Mesothelial cell of epicardium (in vitro differentiated cells): ENCODE results near the gene PRKAA2. TPM values are rescaled to one million over a fixed set of nuclear protein-coding genes. Genes with fewer than 3 reads are reported as not detected.

Experiments used
- DNase-seq, 2 experiments: peaks; one replicate each; pipeline ENCODE4 v3.0.0; 2021; ENCODE audit warnings: low spot score in 2 of 2; ENCODE audit not compliant: unreplicated experiment in 2 of 2
- H3K27ac Mint-ChIP-seq: 2 replicates; pipeline ENCODE4 v1.8.0; 2021; ENCODE audit warnings: mixed read lengths
- H3K27me3 Mint-ChIP-seq: 2 replicates; pipeline ENCODE4 v1.8.0; 2021; ENCODE audit warnings: low read depth, mixed read lengths
- H3K36me3 Mint-ChIP-seq: 2 replicates; pipeline ENCODE4 v1.8.0; 2021; ENCODE audit warnings: mixed read lengths
- H3K4me1 Mint-ChIP-seq: 2 replicates; pipeline ENCODE4 v1.8.0; 2021; ENCODE audit warnings: mixed read lengths
- H3K4me3 Mint-ChIP-seq: 2 replicates; pipeline ENCODE4 v1.8.0; 2021; ENCODE audit warnings: mild to moderate bottlenecking, moderate library complexity, mixed read lengths
- H3K9me3 Mint-ChIP-seq: 2 replicates; pipeline ENCODE4 v1.8.0; 2021; ENCODE audit warnings: mixed read lengths
- total RNA-seq: library from RNA; stranded (reverse); gene quantifications from 3 replicates; pipeline ENCODE4 v1.2.1, GENCODE V29; 2021
- TF ChIP-seq, protein P1 (sequence below): fragments of 200-600 bp; sonication (generic); IDR thresholded peaks from one replicate; pipeline ENCODE4 v1.5.0; 2021; ENCODE audit warnings: antibody characterized with exemption; ENCODE audit not compliant: unreplicated experiment

PRKAA2 gene
- total RNA-seq, 1 donor from 2014 or later, result 5.3 TPM

DNA sequence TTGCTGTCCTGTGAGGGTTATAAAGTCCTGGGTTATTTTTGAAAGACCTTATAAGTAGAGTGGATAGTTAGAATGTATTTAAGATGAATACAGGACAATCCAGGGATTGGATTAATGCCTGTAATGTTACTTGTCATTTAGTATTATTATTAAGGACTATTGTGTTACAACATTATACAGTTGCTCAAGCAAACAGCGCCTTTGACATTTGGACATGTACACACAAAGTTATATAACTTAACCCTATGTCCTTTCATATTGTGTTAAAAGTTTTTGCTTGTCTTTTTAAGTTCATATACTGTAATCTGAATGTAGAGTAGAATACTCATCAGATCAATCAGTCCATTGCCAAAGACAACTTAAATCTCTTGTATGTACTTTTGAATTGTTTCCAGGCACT, 2.0 kb downstream of the PRKAA2 start:
- Mint-ChIP-seq H3K27ac (no peak overlapping the region), H3K4me1 (peaks cover 22% of the 10 kb centered on the region), H3K9me3 (peaks cover 6% of the 10 kb centered on the region), H3K4me3 (no peak overlapping the region), H3K36me3 (peaks cover 3% of the 10 kb centered on the region), H3K27me3 (peaks cover 21% of the 10 kb centered on the region)
- DNase-seq, result no peak
- TF ChIP-seq, protein P1, sequence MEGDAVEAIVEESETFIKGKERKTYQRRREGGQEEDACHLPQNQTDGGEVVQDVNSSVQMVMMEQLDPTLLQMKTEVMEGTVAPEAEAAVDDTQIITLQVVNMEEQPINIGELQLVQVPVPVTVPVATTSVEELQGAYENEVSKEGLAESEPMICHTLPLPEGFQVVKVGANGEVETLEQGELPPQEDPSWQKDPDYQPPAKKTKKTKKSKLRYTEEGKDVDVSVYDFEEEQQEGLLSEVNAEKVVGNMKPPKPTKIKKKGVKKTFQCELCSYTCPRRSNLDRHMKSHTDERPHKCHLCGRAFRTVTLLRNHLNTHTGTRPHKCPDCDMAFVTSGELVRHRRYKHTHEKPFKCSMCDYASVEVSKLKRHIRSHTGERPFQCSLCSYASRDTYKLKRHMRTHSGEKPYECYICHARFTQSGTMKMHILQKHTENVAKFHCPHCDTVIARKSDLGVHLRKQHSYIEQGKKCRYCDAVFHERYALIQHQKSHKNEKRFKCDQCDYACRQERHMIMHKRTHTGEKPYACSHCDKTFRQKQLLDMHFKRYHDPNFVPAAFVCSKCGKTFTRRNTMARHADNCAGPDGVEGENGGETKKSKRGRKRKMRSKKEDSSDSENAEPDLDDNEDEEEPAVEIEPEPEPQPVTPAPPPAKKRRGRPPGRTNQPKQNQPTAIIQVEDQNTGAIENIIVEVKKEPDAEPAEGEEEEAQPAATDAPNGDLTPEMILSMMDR, result no peak

DNA sequence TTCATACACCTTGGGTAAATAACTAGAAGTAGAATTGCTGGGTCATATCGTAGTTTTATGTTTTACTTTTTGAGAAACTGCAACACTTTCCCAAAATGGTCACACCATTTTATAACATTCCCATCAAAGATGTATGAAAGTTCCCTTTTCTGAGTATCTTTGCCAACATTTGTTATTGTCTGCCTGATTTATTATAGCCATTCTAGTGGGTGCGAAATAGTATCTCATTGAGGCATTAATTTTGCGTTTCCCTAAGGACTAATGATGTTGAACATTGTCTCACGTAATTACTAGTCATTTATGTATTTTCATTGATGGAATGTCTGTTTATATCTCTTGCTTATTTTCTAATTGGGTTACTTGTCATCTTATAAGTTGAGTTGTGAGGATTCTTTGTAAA, 3.4 kb downstream of the PRKAA2 start:
- TF ChIP-seq, protein P1, result no peak
- peaks cover 3% of the 10 kb centered on the region for H3K36me3 Mint-ChIP-seq
- DNase-seq, result no peak
- no peak overlapping the region for H3K4me3 Mint-ChIP-seq
- H3K4me1 Mint-ChIP-seq, result peaks cover 22% of the 10 kb centered on the region
- H3K9me3 Mint-ChIP-seq, result peaks cover 6% of the 10 kb centered on the region
- H3K27ac Mint-ChIP-seq, result no peak overlapping the region
- H3K27me3 Mint-ChIP-seq, result peaks cover 19% of the 10 kb centered on the region

DNA sequence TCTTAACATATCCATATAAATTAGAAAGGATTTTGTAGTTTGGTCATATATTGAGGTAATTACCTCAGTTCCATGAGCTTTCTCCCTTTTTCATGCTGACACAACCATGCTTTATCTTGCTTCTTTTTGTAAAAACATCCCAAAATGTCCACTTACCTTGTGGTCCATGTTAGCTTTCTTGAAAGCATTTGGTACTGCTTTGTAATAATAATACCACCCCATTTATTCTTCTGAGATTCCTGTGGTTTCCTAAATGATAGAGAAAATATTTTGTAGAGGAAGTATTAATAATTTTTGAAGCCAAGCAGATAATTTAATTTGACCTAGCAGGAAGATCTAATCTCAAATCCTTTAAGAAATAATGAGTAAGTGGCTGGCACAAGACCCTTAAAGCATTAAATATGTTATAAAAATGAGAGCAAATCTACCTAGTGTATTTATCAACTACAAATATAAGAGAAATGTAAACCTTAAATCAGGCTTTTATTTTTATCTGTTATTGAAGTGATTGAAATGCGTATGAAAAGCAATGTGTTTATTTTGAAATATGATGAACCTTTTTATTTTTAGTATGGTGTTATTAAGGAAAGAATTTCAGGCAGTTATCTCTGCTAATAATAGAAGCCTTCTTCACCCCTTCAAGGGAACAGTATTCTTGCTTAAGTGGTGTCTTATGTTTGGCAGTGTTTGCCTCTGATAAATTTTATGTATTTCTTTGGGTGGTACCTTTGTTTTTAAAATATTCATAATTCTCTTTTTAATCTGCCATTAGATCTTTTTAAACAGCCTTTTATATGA, 9.2 kb downstream of the PRKAA2 start:
- peaks cover 27% of the 10 kb centered on the region for H3K36me3 Mint-ChIP-seq
- no peak overlapping the region for H3K27ac Mint-ChIP-seq
- TF ChIP-seq, protein P1, result no peak
- no peak for DNase-seq
- H3K9me3 Mint-ChIP-seq, result peaks cover 24% of the 10 kb centered on the region
- H3K4me3 Mint-ChIP-seq, result no peak overlapping the region
- peaks cover 7% of the 10 kb centered on the region for H3K4me1 Mint-ChIP-seq
- no peaks in the 10 kb centered on the region for H3K27me3 Mint-ChIP-seq

DNA sequence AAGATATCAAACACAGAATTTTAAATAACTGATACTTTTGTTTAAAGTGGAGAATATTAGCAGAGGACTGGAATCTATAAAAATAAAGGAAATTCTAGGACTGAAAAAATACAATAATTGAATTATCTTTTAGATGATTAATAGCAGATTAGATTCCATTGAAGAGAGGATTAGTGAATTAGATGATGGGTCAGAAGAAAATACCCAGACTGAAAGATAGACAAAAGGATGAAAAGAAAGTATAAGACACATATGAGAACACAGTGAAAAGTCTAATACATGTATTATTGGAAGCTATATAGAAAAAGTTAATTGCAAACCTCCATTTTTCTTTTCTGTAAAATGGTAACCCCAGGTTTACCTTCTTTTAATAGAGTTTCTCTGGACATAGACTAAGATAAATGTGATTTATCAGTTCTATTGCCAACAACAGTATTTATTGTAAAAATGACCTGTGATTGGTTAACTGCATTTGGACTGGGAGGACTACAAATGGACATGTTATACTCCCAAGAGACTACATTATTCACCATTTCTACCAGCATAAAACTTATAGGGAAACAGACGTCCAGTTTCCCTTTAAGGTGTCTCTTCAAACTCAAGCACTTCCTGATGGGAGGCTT, 11.0 kb downstream of the PRKAA2 start:
- no peak overlapping the region for H3K4me3 Mint-ChIP-seq
- peaks cover 27% of the 10 kb centered on the region for H3K36me3 Mint-ChIP-seq
- peaks cover 24% of the 10 kb centered on the region for H3K9me3 Mint-ChIP-seq
- no peaks in the 10 kb centered on the region for H3K27me3 Mint-ChIP-seq
- TF ChIP-seq, protein P1, result no peak
- no peak overlapping the region for H3K27ac Mint-ChIP-seq
- DNase-seq, result no peak
- H3K4me1 Mint-ChIP-seq, result peaks cover 7% of the 10 kb centered on the region

DNA sequence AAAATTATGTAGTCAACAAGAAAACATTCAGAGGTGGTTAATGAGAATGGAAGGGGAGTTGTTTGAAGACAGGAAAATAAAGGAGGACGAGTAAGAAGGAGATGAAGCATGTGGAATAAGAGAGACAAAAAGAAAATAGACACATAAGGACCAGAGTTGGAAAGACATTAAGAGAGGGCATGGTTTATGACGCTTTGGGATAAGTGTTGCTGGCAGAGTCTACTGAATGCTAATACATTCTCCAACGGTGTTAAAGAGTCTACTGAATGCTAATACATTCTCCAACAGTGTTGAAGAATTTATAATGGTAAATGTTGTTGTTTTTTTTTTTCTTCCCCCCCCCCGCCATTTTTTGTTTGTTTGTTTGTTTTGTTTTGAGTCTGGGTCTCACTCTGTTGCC, 13.1 kb downstream of the PRKAA2 start:
- Mint-ChIP-seq H3K27ac (no peak overlapping the region), H3K4me1 (peaks cover 7% of the 10 kb centered on the region), H3K36me3 (peaks cover 29% of the 10 kb centered on the region), H3K9me3 (peaks cover 24% of the 10 kb centered on the region), H3K4me3 (no peak overlapping the region), H3K27me3 (no peaks in the 10 kb centered on the region)
- TF ChIP-seq, protein P1, result no peak
- no peak for DNase-seq
